SK-N-MC (cell line): ENCODE results near the gene AXIN1.

Source experiments
- EZH2 ChIP-seq: fragments of 200-600 bp; sonication (generic); IDR thresholded peaks from one replicate; pipeline ENCODE4 v1.6.1; 2017; ENCODE audit warnings: antibody characterized with exemption
- FOXP2 ChIP-seq: optimal IDR thresholded peaks from 2 replicates; pipeline ENCODE3; 2011; ENCODE audit warnings: mild to moderate bottlenecking, moderate library complexity; ENCODE audit not compliant: insufficient read depth; ENCODE audit errors: extremely low read length, control extremely low read depth
- POLR2AphosphoS5 ChIP-seq: IDR thresholded peaks from 2 replicates; pipeline ENCODE4 v1.6.1; 2012; ENCODE audit warnings: mild to moderate bottlenecking, low read depth, low read length, borderline replicate concordance

GRCh38 chr16:245105-245504 is 107.4 kb downstream of the AXIN1 start:
- TF ChIP-seq POLR2AphosphoS5 (no peak), EZH2 (no peak), FOXP2 (no peak)
